WTC11 (cell line): Measurements from ENCODE around the gene LAMC1.

Experiments used
- ATF3 ChIP-seq: sonication (generic); formaldehyde crosslinking; conservative IDR thresholded peaks from 2 replicates; pipeline ENCODE4 v1.8.1; 2022; ENCODE audit warnings: mild to moderate bottlenecking, missing genetic modification reagents
- CTCF ChIP-seq: fragments of 200-600 bp; IDR thresholded peaks from 2 replicates; pipeline ENCODE4 v1.8.0; 2022; ENCODE audit warnings: antibody characterized with exemption
- NFYB ChIP-seq: sonication (generic); formaldehyde crosslinking; conservative IDR thresholded peaks from 2 replicates; pipeline ENCODE4 v1.8.0; 2022; ENCODE audit warnings: low read depth, missing genetic modification reagents
- SP1 ChIP-seq: sonication (generic); formaldehyde crosslinking; conservative IDR thresholded peaks from 2 replicates; pipeline ENCODE4 v1.8.1; 2022; ENCODE audit warnings: missing genetic modification reagents

- TF ChIP-seq SP1 (no peak), ATF3 (CRISPR knock-in tag) (no peak), CTCF (no peak), NFYB (CRISPR knock-in tag) (no peak)
Observed at GRCh38 chr1:183126528-183126927, 103.3 kb downstream of the LAMC1 start.
